HUES48 (cell line): Measurements from ENCODE around the gene CYP2W1.
"Not testable (repeated sequence)": the region's sequence is repeated elsewhere in the genome, so short reads cannot be mapped to it uniquely, and the experiment has no call there.

Source experiments
- H3K27ac ChIP-seq: one replicate; pipeline ENCODE4 v1.7.0; 2013; ENCODE audit warnings: low read depth, low read length, inconsistent platforms
- H3K27me3 ChIP-seq: 2 replicates; pipeline ENCODE4 v1.6.1; 2013; ENCODE audit warnings: mild to moderate bottlenecking, low read length; ENCODE audit not compliant: control insufficient read depth, insufficient read depth
- H3K36me3 ChIP-seq: 2 replicates; pipeline ENCODE4 v1.6.1; 2013; ENCODE audit warnings: low read length; ENCODE audit not compliant: control insufficient read depth, insufficient read depth
- H3K4me1 ChIP-seq: 2 replicates; pipeline ENCODE4 v1.6.1; 2013; ENCODE audit warnings: mild to moderate bottlenecking, low read length; ENCODE audit not compliant: control insufficient read depth, insufficient read depth
- H3K4me3 ChIP-seq: 2 replicates; pipeline ENCODE4 v1.5.1; 2013; ENCODE audit warnings: mild to moderate bottlenecking, low read depth, low read length
- H3K9ac ChIP-seq: 2 replicates; pipeline ENCODE4 v1.6.1; 2013; ENCODE audit warnings: mild to moderate bottlenecking, low read depth, low read length, moderate library complexity
- H3K9me3 ChIP-seq: 2 replicates; pipeline ENCODE4 v1.6.1; 2013; ENCODE audit warnings: low read length; ENCODE audit not compliant: control insufficient read depth, insufficient read depth

The CYP2W1 gene

GRCh38 chr7:953547-954327 is 29.2 kb upstream of the CYP2W1 start:
- Histone ChIP-seq H3K36me3 (no peaks in the 10 kb centered on the region), H3K9me3 (no peaks in the 10 kb centered on the region), H3K27ac (no peak overlapping the region), H3K4me3 (peak overlapping the region; percentile 62), H3K27me3 (peaks cover 30% of the 10 kb centered on the region), H3K4me1 (no peaks in the 10 kb centered on the region), H3K9ac (no peak overlapping the region)

- Histone ChIP-seq H3K27me3 (peaks cover 30% of the 10 kb centered on the region), H3K4me1 (0 out of 2 replicates have a peak, but pooled peaks cover 6% of the 10 kb centered on the region), H3K36me3 (no peaks in the 10 kb centered on the region), H3K9ac (no peak within 1 kb of the TSS), H3K4me3 (peak within 1 kb of the TSS; percentile 62), H3K9me3 (no peaks in the 10 kb centered on the region), H3K27ac (no peak within 1 kb of the TSS)
Measured at GRCh38 chr7:954330-955238, 28.4 kb upstream of the CYP2W1 start, which contains the start of gene ADAP1. ADAP1 (minus strand) TSS chr7:954680; CDS start chr7:954477, 203 bp downstream.

- no peak overlapping the region for H3K9ac ChIP-seq
- H3K4me1 ChIP-seq = 0 out of 2 replicates have a peak, but pooled peaks cover 6% of the 10 kb centered on the region
- H3K4me3 ChIP-seq = no peak overlapping the region
- no peaks in the 10 kb centered on the region for H3K9me3 ChIP-seq
- H3K27me3 ChIP-seq = peaks cover 30% of the 10 kb centered on the region
- no peak overlapping the region for H3K27ac ChIP-seq
- H3K36me3 ChIP-seq = no peaks in the 10 kb centered on the region
Measured at GRCh38 chr7:956031-956430, 26.9 kb upstream of the CYP2W1 start.

- no peaks in the 10 kb centered on the region for H3K36me3 ChIP-seq
- H3K27ac ChIP-seq = no peak overlapping the region
- no peak overlapping the region for H3K9ac ChIP-seq
- H3K4me3 ChIP-seq = no peak overlapping the region
- H3K4me1 ChIP-seq = 0 out of 2 replicates have a peak, but pooled peaks cover 6% of the 10 kb centered on the region
- H3K9me3 ChIP-seq = no peaks in the 10 kb centered on the region
- H3K27me3 ChIP-seq = peaks cover 27% of the 10 kb centered on the region
Measured at GRCh38 chr7:957418-958220, 25.4 kb upstream of the CYP2W1 start.

GRCh38 chr7:958221-959200 is 24.5 kb upstream of the CYP2W1 start:
- 0 out of 2 replicates have a peak, but pooled peaks cover 6% of the 10 kb centered on the region for H3K4me1 ChIP-seq
- H3K27ac ChIP-seq = no peak overlapping the region
- peaks cover 18% of the 10 kb centered on the region for H3K27me3 ChIP-seq

GRCh38 chr7:959271-959670 is 23.7 kb upstream of the CYP2W1 start:
- H3K9me3 ChIP-seq = no peaks in the 10 kb centered on the region
- no peak overlapping the region for H3K9ac ChIP-seq
- H3K4me3 ChIP-seq = no peak overlapping the region
- H3K27me3 ChIP-seq = peaks cover 14% of the 10 kb centered on the region
- H3K4me1 ChIP-seq = 0 out of 2 replicates have a peak, but pooled peaks cover 6% of the 10 kb centered on the region
- H3K27ac ChIP-seq = no peak overlapping the region
- no peaks in the 10 kb centered on the region for H3K36me3 ChIP-seq

More at GRCh38 chr7:958221-959200, 24.5 kb upstream of the CYP2W1 start:
- Histone ChIP-seq H3K9me3 (no peaks in the 10 kb centered on the region), H3K9ac (no peak overlapping the region), H3K36me3 (no peaks in the 10 kb centered on the region), H3K4me3 (no peak overlapping the region)

GRCh38 chr7:959740-960139 is 23.2 kb upstream of the CYP2W1 start:
- H3K36me3 ChIP-seq, H3K4me3 ChIP-seq, H3K4me1 ChIP-seq, H3K9me3 ChIP-seq, H3K9ac ChIP-seq, H3K27ac ChIP-seq: not testable (repeated sequence)
- H3K27me3 ChIP-seq = peaks cover 13% of the 10 kb centered on the region

- no peak overlapping the region for H3K9ac ChIP-seq
- no peaks in the 10 kb centered on the region for H3K36me3 ChIP-seq
- peaks cover 7% of the 10 kb centered on the region for H3K27me3 ChIP-seq
- no peak overlapping the region for H3K27ac ChIP-seq
- no peaks in the 10 kb centered on the region for H3K9me3 ChIP-seq
- no peak overlapping the region for H3K4me3 ChIP-seq
- H3K4me1 ChIP-seq = 0 out of 2 replicates have a peak, but pooled peaks cover 6% of the 10 kb centered on the region
Measured at GRCh38 chr7:960269-960871, 22.6 kb upstream of the CYP2W1 start.

GRCh38 chr7:960972-961371 is 22.0 kb upstream of the CYP2W1 start:
- not testable (repeated sequence) for H3K4me1 ChIP-seq, H3K9me3 ChIP-seq, H3K27me3 ChIP-seq, H3K36me3 ChIP-seq, H3K27ac ChIP-seq, H3K9ac ChIP-seq, H3K4me3 ChIP-seq
